PC-3 (cell line): Measurements from ENCODE around the gene PCDHGA3. TPM values are rescaled to one million over a fixed set of nuclear protein-coding genes. Genes with fewer than 3 reads are reported as not detected.
"Not testable (repeated sequence)": the region's sequence is repeated elsewhere in the genome, so short reads cannot be mapped to it uniquely, and the experiment has no call there.

ENCODE experiments used
- ATAC-seq: fragments of 200-7000 bp; cut with Tn5 transposase; 2 replicates; pipeline ENCODE4 v1.9.1; 2020; ENCODE audit warnings: mild to moderate bottlenecking, moderate library complexity
- BruUV-seq: library from RNA; stranded (reverse); fragments of 400-500 nt; replicated peaks from 2 replicates; lab custom pipeline; 2021; lab: Mats Ljungman, UMichigan
- CTCF ChIA-PET: fragments of 300-600 bp; sonication (Branson Sonifier 250); formaldehyde crosslinking; loops from one replicate; lab custom pipeline; 2022; ENCODE audit warnings: antibody characterized with exemption; lab: Charles Lee
- POLR2A ChIA-PET: fragments of 300-600 bp; sonication (Branson Sonifier 250); formaldehyde crosslinking; loops from one replicate; lab custom pipeline; 2022; ENCODE audit warnings: antibody characterized with exemption; ENCODE audit not compliant: unreplicated experiment; lab: Charles Lee
- DNase-seq: peaks from one replicate; pipeline ENCODE4 v3.0.0-alpha.2; 2015
- H2AFZ ChIP-seq: fragments of 300-600 bp; sonication (generic); 2 replicates; pipeline ENCODE4 v1.6.0; 2016; ENCODE audit warnings: antibody characterized with exemption, low read length
- H3F3A ChIP-seq: fragments of 300-600 bp; sonication (generic); one replicate; pipeline ENCODE4 v1.6.0; 2017; ENCODE audit warnings: antibody characterized with exemption, low read length, control low read depth, mild to moderate bottlenecking; ENCODE audit not compliant: unreplicated experiment
- H3K27ac ChIP-seq: fragments of 300-600 bp; sonication (generic); 2 replicates; pipeline ENCODE4 v1.5.1; 2016; ENCODE audit warnings: mild to moderate bottlenecking, low read length
- H3K27me3 ChIP-seq: fragments of 300-600 bp; sonication (generic); 2 replicates; pipeline ENCODE4 v1.6.1; 2016; ENCODE audit warnings: low read length, mixed read lengths
- H3K36me3 ChIP-seq: fragments of 300-600 bp; sonication (generic); 2 replicates; pipeline ENCODE4 v1.6.1; 2016; ENCODE audit warnings: low read depth, mixed run types, low read length, mixed read lengths
- H3K4me1 ChIP-seq: fragments of 300-600 bp; sonication (generic); 2 replicates; pipeline ENCODE4 v1.5.1; 2016; ENCODE audit warnings: low read length; ENCODE audit not compliant: insufficient read depth
- H3K4me2 ChIP-seq: fragments of 300-600 bp; sonication (generic); 2 replicates; pipeline ENCODE4 v1.6.0; 2016; ENCODE audit warnings: low read length
- H3K4me3 ChIP-seq: fragments of 300-600 bp; sonication (generic); 2 replicates; pipeline ENCODE4 v1.5.1; 2016; ENCODE audit warnings: mild to moderate bottlenecking, low read length, mixed read lengths
- H3K79me2 ChIP-seq: fragments of 300-600 bp; sonication (generic); 2 replicates; pipeline ENCODE4 v1.6.1; 2017; ENCODE audit warnings: low read length, mixed read lengths
- H3K9ac ChIP-seq: fragments of 300-600 bp; sonication (generic); 2 replicates; pipeline ENCODE4 v1.6.0; 2016; ENCODE audit warnings: mild to moderate bottlenecking, low read length
- H3K9me2 ChIP-seq: fragments of 300-600 bp; sonication (generic); replicated peaks from 2 replicates; pipeline ENCODE4 v1.6.1; 2016; ENCODE audit warnings: mixed run types, low read length, mixed read lengths
- H3K9me3 ChIP-seq: fragments of 300-600 bp; sonication (generic); 2 replicates; pipeline ENCODE4 v1.6.1; 2016; ENCODE audit warnings: low read length, mixed read lengths
- H4K20me1 ChIP-seq: fragments of 300-600 bp; sonication (generic); 2 replicates; pipeline ENCODE4 v1.6.1; 2016; ENCODE audit warnings: low read length, mixed read lengths
- CTCF ChIP-seq: fragments of 300-600 bp; sonication (generic); conservative IDR thresholded peaks from 2 replicates; pipeline ENCODE4 v1.5.1; 2017; ENCODE audit warnings: antibody characterized with exemption, low read depth, mild to moderate bottlenecking, low read length
- EZH2 ChIP-seq: fragments of 300-600 bp; sonication (generic); IDR thresholded peaks from one replicate; pipeline ENCODE4 v1.6.1; 2017; ENCODE audit warnings: antibody characterized with exemption, mild to moderate bottlenecking, low read length; ENCODE audit not compliant: unreplicated experiment
- EZH2phosphoT487 ChIP-seq: fragments of 300-600 bp; sonication (generic); IDR thresholded peaks from 2 replicates; pipeline ENCODE4 v1.6.1; 2018; ENCODE audit warnings: mild to moderate bottlenecking, antibody characterized with exemption, low read length, borderline replicate concordance
- intact Hi-C: fragments of 100-400 bp; cut with micrococcal nuclease; formaldehyde crosslinking; loops from 2 replicates; pipeline ENCODE4 v1.9.0; 2023
- total RNA-seq: library from RNA; depleted of rRNA; stranded (reverse); fragments of >200 nt; gene quantifications from 2 replicates; pipeline ENCODE4 v1.2.3, GENCODE V29; 2014; rRNA removed

Gene PCDHGA3
- total RNA-seq, 1 experiment from 2014 or later: not detected

GRCh38 chr5:141393267-141393666 lies 49.6 kb downstream of the PCDHGA3 start:
- Histone ChIP-seq H4K20me1 (no peaks in the 10 kb centered on the region), H3K79me2 (no peaks in the 10 kb centered on the region), H3K9me3 (0 out of 2 replicates have a peak, but pooled peaks cover 6% of the 10 kb centered on the region), H3K4me3 (no peak overlapping the region), H2AFZ (no peak overlapping the region), H3K36me3 (no peaks in the 10 kb centered on the region), H3K9ac (no peak overlapping the region), H3K9me2 (no peaks in the 10 kb centered on the region), H3F3A (no peaks in the 10 kb centered on the region), H3K4me2 (no peak overlapping the region), H3K27me3 (no peaks in the 10 kb centered on the region), H3K27ac (no peak overlapping the region), H3K4me1 (no peaks in the 10 kb centered on the region)
- DNase-seq: no peak
- ChIA-PET CTCF (no interaction called here), POLR2A (no interaction called here)
- no TSS peak for BruUV-seq
- TF ChIP-seq EZH2 (no peak), EZH2phosphoT487 (no peak), CTCF (no peak)
- no peak for ATAC-seq
- intact Hi-C loops: no loop called here

GRCh38 chr5:141394401-141395187 lies 51.0 kb downstream of the PCDHGA3 start:
- H3K79me2 ChIP-seq, H4K20me1 ChIP-seq, H3K9me3 ChIP-seq, CTCF ChIA-PET, H3F3A ChIP-seq, DNase-seq, POLR2A ChIA-PET, ATAC-seq, H3K36me3 ChIP-seq, H3K27ac ChIP-seq, BruUV-seq, H3K9me2 ChIP-seq, H3K9ac ChIP-seq, H2AFZ ChIP-seq, H3K27me3 ChIP-seq, H3K4me2 ChIP-seq, H3K4me3 ChIP-seq, H3K4me1 ChIP-seq: not testable (repeated sequence)
- intact Hi-C loops: loop anchor here (5.0 kb wide), 1 partner anchor 113 kb away; no protein-coding TSS in a partner anchor

Other genes with a start within 250 kb of the PCDHGA3 start
- gene PCDHB2, start 249.2 kb upstream of the PCDHGA3 start, total RNA-seq: 13.8 and 15.0 TPM in 2 replicates
- gene PCDHB3, start 243.4 kb upstream of the PCDHGA3 start, total RNA-seq: 0.36 and 0.58 TPM in 2 replicates
- gene PCDHB4, start 222.0 kb upstream of the PCDHGA3 start, total RNA-seq: 0.07 and 0.52 TPM in 2 replicates
- gene PCDHB5, start 208.6 kb upstream of the PCDHGA3 start, total RNA-seq: 0.12 and 0.69 TPM in 2 replicates
- not detected in 2 replicates for gene PCDHB6, start 193.8 kb upstream of the PCDHGA3 start, total RNA-seq
- gene PCDHB7, start 171.2 kb upstream of the PCDHGA3 start, total RNA-seq: 0.22 TPM in 1 of 2 replicates, not detected in the other
- 0.22 and 0.40 TPM in 2 replicates for gene PCDHB8, start 166.0 kb upstream of the PCDHGA3 start, total RNA-seq
- 0.46 TPM in 1 of 2 replicates, not detected in the other for gene PCDHB16, start 161.4 kb upstream of the PCDHGA3 start, total RNA-seq
- gene PCDHB9, start 156.7 kb upstream of the PCDHGA3 start, total RNA-seq: 0.23 and 0.73 TPM in 2 replicates
- 0.33 and 0.35 TPM in 2 replicates for gene PCDHB10, start 151.5 kb upstream of the PCDHGA3 start, total RNA-seq
- gene PCDHB11, start 144.2 kb upstream of the PCDHGA3 start, total RNA-seq: 0.40 and 0.69 TPM in 2 replicates
- gene PCDHB12, start 135.1 kb upstream of the PCDHGA3 start, total RNA-seq: 0.15 and 0.63 TPM in 2 replicates
- gene PCDHB13, start 129.9 kb upstream of the PCDHGA3 start, total RNA-seq: 0.40 and 0.52 TPM in 2 replicates
- 0.58 and 0.87 TPM in 2 replicates for gene PCDHB14, start 120.5 kb upstream of the PCDHGA3 start, total RNA-seq
- not detected in 2 replicates for gene PCDHB15, start 98.4 kb upstream of the PCDHGA3 start, total RNA-seq
- gene SLC25A2, start 39.8 kb upstream of the PCDHGA3 start, total RNA-seq: 0.18 and 0.40 TPM in 2 replicates
- 27.6 and 32.3 TPM in 2 replicates for gene TAF7, start 23.0 kb upstream of the PCDHGA3 start, total RNA-seq
- 0.04 and 0.06 TPM in 2 replicates for gene PCDHGA1, start 13.3 kb upstream of the PCDHGA3 start, total RNA-seq
- gene PCDHGA2, start 5.1 kb upstream of the PCDHGA3 start, total RNA-seq: not detected in 2 replicates
- 0.04 TPM in 1 of 2 replicates, not detected in the other for gene PCDHGB1, start 6.3 kb downstream of the PCDHGA3 start, total RNA-seq
- gene PCDHGA4, start 11.2 kb downstream of the PCDHGA3 start, total RNA-seq: 0.04 TPM in 1 of 2 replicates, not detected in the other
- gene PCDHGB2, start 16.2 kb downstream of the PCDHGA3 start, total RNA-seq: 1.4 and 2.2 TPM in 2 replicates
- 0.98 and 2.4 TPM in 2 replicates for gene PCDHGA5, start 20.3 kb downstream of the PCDHGA3 start, total RNA-seq
- gene PCDHGB3, start 26.4 kb downstream of the PCDHGA3 start, total RNA-seq: 1.2 and 1.3 TPM in 2 replicates
- gene PCDHGA6, start 30.1 kb downstream of the PCDHGA3 start, total RNA-seq: 1.3 and 1.6 TPM in 2 replicates
- gene PCDHGA7, start 38.9 kb downstream of the PCDHGA3 start, total RNA-seq: 0.51 and 0.75 TPM in 2 replicates
- gene PCDHGB4, start 43.9 kb downstream of the PCDHGA3 start, total RNA-seq: 0.73 and 1.3 TPM in 2 replicates
- 0.23 and 0.51 TPM in 2 replicates for gene PCDHGA8, start 48.8 kb downstream of the PCDHGA3 start, total RNA-seq
- 9.0 and 10.3 TPM in 2 replicates for gene PCDHGB5, start 54.1 kb downstream of the PCDHGA3 start, total RNA-seq
- 1.9 and 2.9 TPM in 2 replicates for gene PCDHGA9, start 58.9 kb downstream of the PCDHGA3 start, total RNA-seq
- gene PCDHGB6, start 64.2 kb downstream of the PCDHGA3 start, total RNA-seq: 1.1 and 1.8 TPM in 2 replicates
- 0.23 and 0.84 TPM in 2 replicates for gene PCDHGA10, start 69.2 kb downstream of the PCDHGA3 start, total RNA-seq
- gene PCDHGB7, start 73.8 kb downstream of the PCDHGA3 start, total RNA-seq: 0.44 and 1.4 TPM in 2 replicates
- 0.66 and 0.92 TPM in 2 replicates for gene PCDHGA11, start 77.2 kb downstream of the PCDHGA3 start, total RNA-seq
- gene PCDHGA12, start 86.7 kb downstream of the PCDHGA3 start, total RNA-seq: 0.11 and 0.52 TPM in 2 replicates
- gene PCDHGC3, start 132.1 kb downstream of the PCDHGA3 start, total RNA-seq: 0.35 and 2.1 TPM in 2 replicates
- 0.58 and 1.5 TPM in 2 replicates for gene PCDHGC4, start 141.2 kb downstream of the PCDHGA3 start, total RNA-seq
- 0.40 and 0.46 TPM in 2 replicates for gene PCDHGC5, start 145.3 kb downstream of the PCDHGA3 start, total RNA-seq